GM19438 (cell line): ENCODE measurements around the gene CD320.
"Not testable (repeated sequence)": the region's sequence is repeated elsewhere in the genome, so short reads cannot be mapped to it uniquely, and the experiment has no call there.

Experiments
- ATAC-seq: cut with Tn5 transposase; IDR thresholded peaks from one replicate; pipeline ENCODE4 v1.9.1; 2021; ENCODE audit warnings: low read depth; ENCODE audit not compliant: unreplicated experiment

Gene CD320

DNA sequence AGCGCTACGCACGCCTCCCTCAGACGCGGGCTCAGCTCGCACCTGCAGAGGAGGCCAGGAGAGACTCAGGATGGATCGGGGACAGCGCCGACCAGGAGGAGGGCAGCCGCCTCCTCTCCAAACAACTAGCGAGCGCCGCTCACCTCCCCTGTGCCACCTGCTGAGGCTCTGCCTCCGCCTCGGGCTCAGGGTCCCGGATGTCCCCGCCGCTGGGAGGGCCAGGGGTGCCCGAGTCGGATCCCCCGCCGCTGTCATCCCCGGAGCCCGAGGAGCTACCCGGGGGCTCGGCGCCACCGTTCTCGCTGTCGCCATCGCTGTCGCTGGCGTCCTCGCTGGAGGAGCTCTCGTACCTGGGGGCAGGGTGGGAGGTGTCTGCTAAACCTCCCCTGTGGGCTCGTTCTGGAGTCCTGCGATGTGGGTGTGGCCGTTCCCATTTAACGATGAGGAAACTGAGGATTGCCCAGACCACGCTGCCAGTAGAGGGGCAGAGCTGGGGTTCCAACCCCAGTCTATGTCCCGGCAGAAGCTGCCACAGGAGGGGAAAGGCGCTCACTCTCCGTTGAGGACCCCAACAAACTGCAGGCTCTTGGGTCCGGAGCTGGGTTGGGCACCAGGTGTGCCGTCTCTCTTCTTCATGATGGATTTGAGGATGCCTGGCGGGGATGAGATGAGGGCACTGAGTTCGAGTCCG is 25.8 kb upstream of the CD320 start:
- ATAC-seq = no peak

DNA sequence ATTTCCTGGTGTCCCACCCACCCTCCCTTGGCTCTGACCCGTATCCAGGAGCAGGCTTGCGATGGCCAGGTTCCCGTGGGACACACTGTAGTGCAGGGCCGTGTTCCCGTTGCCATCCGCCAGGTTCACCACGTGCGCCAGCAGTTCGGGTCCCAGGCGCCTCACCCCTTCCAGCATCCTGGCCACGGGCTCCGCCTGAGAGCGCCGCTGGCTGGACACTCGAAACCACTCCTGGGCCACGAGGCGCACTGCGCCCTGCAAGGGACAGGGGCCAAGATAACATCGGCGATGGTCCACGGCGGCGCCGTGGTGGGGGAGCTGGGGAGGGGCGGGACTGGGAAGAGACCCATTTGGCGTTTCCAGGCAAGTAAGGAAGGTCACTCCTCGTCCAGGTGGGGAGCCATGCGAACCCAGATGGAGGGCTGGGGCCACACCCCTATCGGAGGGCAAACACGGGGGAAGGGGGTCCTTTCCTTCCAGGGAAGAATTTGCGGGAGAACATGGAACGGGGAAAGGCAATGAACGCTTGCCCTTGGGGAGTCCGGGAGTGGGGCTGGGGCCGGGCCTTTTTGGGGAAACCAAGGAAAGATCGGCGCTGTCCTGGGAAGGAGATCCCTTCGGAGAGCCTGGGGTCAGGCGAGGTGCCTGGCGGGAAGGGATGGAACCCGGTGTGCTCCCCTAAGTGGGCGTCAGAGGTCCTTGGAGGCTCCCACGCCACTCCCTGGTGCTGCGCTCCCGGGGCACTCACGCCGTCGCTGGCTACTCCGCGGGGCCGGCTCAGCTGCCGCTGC is 25.0 kb upstream of the CD320 start:
- no peak for ATAC-seq

DNA sequence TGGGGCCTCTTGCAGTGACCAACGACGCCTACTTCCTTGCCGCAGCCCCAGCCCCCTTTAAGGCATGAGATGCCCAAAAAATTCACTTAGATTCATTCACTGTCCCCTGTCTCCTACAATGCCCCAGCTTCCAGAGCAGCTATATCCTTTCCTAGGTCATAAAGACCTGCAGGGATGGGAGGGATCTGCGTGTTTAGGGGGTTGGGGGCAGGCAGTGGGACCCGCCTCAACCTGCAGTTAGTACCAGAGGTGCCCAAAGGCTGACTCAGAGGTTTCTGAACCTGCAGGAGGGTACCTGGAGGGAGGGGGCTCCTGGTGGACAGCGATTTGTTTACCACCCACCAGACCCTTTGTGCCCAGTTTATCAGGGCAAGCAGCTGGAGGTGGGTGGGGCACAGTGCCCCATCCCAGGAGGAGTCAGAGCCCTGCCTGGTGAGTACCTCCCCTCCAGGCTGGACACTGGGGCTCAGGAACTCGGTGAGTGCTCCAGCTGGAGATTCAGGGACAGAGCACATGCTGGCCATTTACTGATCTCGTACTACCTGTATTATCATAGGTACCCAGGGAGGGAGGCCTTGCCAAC is 23.2 kb upstream of the CD320 start:
- no peak for ATAC-seq

DNA sequence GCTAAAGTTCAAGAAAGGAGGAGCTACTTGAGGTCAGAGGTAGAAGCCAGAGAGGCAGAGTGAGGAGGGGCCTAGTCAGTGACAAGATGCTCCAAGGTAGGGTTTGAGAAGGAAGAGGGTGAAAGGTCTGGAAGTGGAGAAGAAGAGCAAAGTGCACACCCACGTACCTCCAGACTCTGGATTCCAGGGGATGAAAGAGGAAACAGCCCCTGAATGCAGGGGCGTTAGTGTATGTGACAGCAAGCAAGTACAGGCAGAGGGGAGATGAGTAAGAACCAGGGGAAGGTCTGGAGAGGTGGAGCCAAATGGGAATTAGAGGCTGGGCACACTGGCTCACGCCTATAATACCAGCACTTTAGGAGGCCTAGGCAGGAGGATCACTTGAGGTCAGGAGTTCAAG is 21.8 kb upstream of the CD320 start:
- ATAC-seq = no peak

DNA sequence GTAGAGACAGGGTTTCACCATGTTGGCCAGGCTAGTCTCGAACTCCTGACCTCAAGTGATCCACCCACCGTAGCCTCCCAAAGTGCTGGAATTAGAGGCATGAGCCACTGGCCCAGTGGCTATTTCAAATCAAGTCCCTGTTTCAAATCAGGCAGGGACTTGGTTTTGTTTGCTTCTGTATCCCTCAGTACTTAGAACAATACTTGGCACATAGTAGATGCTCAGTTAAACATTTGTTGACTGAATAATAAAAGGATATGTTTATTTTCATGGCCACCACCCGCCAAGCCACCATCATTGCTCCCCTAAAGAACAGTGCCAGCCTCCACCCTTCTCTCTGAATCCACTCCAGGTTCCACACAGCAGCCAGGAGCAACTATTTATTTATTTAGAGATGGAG is 17.3 kb upstream of the CD320 start:
- ATAC-seq = no peak

DNA sequence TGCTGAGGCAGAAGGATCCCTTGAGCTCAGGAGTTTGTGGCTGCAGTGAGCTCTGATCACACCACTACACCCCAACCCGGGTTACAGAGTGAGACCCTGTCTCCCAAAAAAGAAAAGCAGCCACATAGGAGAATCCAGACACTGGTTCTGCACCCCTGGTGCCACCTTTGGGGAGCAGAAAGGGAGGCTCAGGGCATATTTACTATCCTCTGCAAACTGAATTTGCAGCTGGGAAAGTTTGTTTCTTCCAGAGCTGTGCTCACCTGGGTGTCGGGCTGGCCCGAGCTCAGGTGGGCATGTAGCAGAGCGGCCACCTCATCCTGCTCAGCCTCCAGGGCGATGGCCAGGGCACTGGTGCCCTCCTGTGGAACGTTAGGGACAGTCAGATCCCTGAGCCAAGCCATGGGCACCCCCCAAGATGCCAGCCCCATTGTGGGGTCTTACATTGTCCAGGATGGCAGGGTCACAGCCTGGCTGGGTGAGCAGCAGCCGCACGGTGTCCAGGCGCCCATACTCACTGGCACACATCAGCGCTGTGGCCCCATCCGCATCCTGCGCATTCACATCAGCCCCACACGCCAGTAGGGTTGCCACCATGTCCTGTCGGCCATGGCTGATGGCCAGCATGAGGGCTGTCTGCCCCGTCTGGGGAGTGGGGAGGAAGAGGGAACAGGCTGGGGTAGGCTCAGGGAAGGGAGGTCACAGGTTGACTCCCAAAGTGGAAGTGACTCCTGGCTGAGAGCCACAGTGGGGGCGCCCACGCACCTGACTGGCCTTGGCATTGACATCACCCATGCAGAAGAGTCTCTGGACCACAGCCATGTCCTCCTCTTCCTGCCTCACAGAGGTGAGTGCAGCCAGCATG is 16.3 kb upstream of the CD320 start:
- no peak for ATAC-seq

DNA sequence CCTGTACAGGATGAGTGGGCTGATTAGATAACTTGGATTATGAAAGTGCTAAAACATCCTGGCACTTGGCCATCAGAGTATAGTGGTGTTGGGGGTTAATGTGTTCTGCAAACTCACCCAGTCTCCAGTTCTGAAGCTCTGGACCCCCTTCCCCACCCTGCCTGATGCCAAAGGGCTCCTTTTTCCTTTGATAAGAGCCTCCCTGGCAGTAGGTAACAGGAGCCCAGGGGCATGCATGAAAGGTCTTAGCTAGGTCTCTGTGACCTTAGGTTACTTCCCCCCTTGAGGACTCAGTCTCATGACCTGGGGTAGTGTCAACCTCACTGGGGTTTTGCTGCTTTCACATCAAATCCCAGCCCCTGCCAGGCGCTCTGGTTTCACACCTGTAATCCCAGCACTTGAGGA is 15.6 kb upstream of the CD320 start:
- no peak for ATAC-seq

DNA sequence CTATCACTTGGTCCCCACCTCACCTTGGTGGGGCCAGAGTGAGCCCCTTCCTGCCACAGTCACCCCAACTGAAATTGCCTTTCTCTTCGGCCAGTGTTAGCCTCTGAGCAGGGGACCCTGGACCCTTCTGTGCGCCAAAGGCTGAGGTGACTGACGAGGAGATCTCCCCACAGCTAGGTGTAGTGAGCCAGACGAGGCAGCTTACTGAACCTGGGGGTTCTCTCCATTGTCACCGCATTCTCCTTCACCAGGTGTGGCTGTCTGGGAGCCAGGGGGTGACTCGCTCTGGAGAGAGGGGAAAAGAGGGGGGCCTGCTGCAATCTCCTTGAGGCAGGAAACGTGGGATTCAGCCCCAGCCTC is 14.5 kb upstream of the CD320 start:
- no peak for ATAC-seq

DNA sequence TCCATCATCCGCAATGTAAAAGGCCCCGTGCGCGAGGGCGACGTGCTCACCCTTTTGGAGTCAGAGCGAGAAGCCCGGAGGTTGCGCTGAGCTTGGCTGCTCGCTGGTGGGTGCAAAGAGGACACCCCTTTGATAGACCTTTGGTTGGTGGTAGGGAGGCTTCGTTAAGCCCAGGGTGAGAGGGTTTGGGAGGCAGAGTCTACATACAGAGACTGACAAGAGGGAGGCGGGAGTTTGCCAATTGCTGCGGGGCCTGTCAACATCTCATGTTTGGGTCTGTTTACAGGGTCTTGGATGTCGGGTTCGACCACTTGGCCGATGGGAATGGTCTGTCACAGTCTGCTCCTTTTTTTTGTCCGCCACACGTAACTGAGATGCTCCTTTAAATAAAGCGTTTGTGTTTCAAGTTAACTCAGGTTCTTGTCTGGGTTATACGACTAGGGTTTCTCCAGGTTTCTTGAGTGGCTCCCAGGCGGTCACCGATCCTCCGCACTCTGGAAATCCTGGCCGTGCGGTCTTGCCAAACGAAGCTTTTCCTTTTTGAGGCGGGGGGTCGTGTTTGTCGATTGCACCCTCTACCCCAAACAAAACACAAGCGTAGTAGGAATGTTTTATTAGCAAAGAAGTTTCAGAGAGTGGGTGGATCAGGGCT is 14.0 kb upstream of the CD320 start:
- no peak for ATAC-seq

DNA sequence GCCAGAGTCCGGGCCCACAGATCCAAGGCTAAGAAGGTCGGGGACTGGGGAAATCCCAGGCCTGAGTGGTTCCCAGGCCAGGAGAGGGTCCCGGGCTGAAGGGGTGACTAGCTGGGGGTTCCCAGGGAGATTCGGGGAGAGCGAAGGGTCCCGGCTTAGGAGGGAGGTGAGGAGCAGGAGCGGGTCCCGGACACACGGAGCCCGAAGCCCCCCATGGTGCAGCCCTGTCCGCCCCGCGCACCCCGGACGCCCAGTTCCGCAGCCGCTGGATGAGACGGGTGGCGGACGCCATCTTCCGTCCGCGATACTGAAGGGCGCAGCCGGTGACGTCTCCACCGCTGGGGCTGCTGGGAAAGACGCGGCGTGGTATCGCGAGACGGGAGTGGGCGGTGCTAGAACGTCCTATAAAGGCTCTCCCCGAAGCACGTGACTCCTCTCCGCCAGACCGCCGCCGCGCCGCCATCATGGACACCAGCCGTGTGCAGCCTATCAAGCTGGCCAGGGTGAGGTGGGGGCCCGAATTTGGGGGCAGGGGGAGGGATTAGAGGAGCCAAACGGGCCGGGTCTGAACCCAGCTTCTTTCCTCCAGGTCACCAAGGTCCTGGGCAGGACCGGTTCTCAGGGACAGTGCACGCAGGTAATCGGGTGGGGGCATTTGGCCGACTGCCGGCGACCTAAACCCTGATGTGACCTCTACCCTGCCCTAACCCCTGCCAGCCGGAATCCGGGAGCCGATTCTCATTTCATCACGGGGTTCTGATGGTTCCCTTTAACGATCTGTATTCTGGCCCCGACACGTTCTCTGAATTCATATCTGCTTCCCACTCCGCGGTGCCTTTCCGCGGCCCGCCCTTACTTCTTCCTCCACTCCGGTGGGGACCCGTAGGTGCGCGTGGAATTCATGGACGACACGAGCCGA is 13.2 kb upstream of the CD320 start, which contains the start of the genes NDUFA7 and RPS28:
Gene NDUFA7, minus strand, starts transcription at position 309 of the 919 bp plus-strand sequence. Its CDS starts 17 bp downstream, at position 292.
Gene RPS28, plus strand, starts transcription at position 430 of the 919 bp plus-strand sequence. Its CDS starts 35 bp downstream, at position 465.
- peak; percentile 93 for ATAC-seq

DNA sequence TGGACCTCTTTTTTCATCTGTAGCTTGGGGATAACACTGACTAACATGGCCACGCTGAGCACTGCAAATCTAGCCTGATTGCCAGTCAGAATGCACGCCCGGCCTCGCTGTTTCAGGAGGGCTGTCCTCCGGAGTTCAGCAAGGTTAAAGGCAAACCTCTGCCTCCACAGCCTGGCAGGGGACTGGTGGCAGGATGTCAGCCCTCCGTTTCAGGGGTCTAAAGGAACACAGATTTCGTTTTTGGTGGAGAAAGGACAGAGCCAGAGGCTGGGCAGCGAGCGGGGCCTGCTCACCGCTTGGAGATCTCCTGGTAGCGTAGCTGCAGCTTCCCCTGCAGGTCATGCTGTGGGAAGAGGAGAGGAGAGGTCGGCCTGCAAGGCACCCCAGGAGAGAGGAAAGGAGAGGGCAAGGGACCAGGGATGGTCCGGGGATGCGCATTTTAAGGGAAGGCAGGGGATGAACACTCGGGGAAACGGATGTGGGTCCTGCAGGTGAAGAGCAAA is 12.5 kb upstream of the CD320 start:
- ATAC-seq = peak; percentile 18

DNA sequence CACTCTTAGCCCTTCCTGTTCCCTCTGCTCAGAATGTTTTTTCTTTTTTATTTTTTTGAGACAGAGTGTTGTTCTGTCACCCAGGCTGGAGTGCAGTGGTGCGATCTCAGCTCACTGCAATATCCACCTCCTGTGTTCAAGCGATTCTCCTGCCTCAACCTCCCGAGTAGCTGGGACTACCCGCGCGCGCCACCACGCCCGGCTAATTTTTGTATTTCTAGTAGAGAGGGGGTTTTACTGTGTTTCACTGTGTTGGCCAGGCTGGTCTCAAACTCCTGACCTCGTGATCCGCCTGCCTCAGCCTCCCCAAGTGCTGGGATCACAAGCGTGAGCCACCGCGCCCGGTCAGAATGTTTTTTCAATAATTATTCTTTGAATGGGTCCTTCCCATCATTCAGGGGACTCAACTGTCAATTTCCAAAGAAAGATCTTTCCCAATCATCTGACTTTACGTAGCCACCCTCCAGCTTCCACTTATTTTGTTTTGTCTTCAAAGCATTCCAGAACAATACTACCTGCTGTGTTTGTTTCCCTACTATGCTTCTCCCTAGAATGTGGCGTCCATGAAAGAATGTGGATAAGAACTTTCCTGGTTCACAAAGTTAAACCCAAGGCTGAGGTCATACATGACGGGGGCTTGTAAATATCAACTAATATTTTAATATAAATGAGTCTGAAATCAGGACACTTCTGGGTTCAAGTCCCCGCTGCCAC is 11.8 kb upstream of the CD320 start:
- ATAC-seq = no peak

DNA sequence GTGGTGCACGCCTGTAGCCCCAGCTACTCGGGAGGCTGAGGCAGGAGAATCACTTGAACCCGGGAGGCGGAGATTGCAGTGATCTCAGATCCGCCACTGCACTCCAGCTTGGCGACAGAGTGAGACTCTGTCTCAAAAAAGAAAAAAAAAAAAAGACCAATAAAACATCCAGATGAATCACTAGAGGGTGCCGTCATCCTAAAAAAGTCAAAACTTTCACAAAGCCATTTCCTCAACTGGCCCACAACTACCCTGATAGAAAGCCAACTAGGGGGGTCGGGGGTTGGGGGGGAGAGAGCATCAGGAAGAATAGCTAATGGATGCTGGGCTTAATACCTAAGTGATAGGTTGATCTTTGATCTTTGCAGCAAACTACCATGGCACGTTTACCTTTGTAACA is 10.7 kb upstream of the CD320 start:
- not testable (repeated sequence) for ATAC-seq

DNA sequence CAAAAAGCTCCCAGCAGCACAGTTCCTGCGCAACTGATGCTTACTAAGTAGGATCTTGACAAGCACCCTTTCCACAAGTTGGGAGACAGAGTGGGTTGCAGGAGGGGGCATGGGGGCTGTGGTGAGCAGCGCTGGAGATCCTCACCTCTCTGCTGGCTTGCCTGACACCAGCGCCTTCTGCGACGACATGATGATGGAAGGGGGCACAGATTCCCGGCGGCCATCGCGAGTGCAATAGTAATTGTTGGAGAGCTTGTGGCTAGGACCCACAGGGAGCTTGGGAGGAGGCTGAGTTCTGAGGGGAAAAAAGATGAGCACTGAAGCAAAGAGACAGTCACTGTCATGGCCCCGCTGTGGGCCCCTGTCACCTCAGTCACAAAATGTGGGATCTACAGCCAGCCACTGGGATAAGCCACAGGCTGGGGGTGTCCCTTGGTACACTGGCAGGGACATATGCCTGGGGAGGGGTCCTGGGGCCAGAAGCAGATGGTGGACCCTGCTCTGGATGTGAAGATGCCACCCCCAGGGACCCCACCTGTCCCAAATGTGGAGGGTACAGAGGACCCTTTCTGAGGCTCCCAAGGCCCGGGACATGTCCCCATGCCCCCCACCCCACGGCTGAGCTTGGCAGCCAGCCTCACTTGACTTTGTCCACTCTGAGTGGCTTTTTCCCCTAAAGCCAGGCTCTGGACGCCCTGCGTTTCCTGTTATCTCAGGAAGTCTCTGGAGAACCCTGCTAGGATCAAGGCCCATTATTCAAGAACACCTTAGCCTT is 8.4 kb upstream of the CD320 start:
- no peak for ATAC-seq

DNA sequence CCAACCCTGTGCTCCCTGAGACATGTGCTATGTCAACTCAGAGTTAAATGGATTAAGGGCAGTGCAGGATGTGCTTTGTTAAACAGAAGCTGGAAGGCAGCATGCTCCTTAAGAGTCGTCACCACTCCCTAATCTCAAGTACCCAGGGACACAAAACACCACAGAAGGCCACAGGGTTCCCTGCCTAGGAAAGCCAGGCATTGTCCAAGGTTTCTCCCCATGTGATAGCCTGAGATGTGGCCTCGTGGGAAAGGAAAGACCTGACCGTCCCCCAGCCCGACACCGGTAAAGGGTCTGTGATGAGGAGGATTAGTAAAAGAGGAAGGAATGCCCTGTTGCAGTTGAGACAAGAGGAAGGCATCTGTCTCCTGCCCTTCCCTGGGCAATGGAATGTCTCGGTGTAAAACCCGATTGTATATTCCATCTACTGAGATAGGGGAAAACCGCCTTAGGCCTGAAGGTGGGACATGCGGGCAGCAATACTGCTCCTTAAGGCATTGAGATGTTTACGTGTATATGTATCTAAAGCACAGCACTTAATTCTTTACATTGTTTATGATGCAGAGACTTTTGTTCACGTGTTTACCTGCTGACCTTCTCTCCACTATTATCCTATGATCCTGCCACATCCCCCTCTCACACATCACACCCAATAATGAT is 7.0 kb upstream of the CD320 start:
- not testable (repeated sequence) for ATAC-seq

DNA sequence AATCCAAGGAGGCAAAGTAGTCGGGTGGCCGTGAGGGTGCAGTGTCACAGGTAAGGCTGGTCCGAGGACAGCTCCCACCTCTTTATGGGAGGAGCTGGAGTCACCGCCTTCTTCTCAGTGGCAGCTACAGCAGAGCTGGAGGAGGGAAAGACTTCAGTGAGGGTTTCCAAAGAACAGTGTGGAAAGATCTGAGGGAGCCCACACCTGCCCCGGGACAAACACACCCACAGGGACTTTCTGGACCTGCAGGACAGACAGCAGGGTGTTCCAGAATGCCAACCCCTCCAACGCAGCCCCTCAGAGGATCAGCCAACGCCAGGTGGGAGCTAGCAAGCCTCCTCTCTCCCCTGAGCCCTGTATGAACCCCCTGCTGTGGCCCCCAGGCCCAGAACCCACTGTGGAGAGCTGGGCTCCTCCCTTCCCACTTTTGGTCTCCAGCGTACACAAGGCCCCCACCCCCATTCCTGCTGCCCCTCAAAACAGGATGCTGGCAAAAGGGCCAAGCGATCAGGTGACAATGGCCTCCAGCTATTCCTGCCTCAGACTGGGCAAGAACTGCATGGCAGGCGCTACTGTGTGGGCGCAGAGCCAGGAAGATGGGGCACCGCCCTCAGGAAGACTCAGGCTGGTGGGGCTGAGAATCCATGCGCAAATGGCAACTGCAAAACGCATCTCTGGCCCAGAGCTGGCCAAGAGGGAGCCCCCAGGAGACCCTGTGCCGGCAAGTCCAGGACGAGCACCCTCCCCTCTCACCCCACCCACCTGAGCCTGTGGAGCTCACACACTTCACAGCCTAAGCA is 3.5 kb upstream of the CD320 start:
- no peak for ATAC-seq
